CD4-positive, alpha-beta T cell treated with Interferon alpha-2 for 1 hour (primary cell): ENCODE data around the gene MAP4.

Experiments used
- DNase-seq, 2 donors: peaks; one replicate each; pipeline ENCODE4 v3.0.0-alpha.2; 2020 to 2022

The MAP4 gene

GRCh38 chr3:47961036-47961435 lies 55.2 kb downstream of the MAP4 start:
- DNase-seq = no peak

DNA sequence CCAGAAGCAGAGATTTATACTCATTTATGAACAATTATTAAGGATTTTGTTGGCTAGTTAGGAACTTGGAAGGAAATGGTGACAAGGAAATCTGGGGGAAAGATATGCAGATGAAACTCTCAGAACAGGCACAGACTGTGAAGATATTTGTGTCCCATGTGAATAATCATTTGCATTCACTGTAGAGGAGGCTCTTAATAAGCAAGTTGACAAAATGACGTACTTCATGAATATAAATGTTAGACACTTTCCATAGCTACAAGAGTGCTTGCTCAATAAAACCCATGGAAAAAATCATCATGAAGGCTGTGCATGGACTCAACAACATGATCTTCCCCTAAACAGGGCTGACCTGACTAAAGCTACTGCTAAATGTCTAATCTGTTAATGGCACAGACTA lies 59.7 kb downstream of the MAP4 start:
- DNase-seq = no peak

GRCh38 chr3:47954567-47954966 lies 61.6 kb downstream of the MAP4 start:
- no peak for DNase-seq

- DNase-seq = no peak
These were observed 65.6 kb downstream of the MAP4 start for GRCh38 chr3:47950453-47951169.

- DNase-seq = no peak
These were observed 66.2 kb downstream of the MAP4 start for GRCh38 chr3:47949979-47950378.

GRCh38 chr3:47940232-47940631 lies 76.0 kb downstream of the MAP4 start:
- no peak for DNase-seq

GRCh38 chr3:47932421-47932820 lies 83.8 kb downstream of the MAP4 start:
- no peak for DNase-seq

- DNase-seq = no peak
These were observed 85.2 kb downstream of the MAP4 start for GRCh38 chr3:47930979-47931378.

GRCh38 chr3:47916696-47917095 lies 99.5 kb downstream of the MAP4 start:
- no peak for DNase-seq

- DNase-seq = no peak
These were observed 100.0 kb downstream of the MAP4 start for GRCh38 chr3:47916201-47916600.

- no peak for DNase-seq
These were observed 104.2 kb downstream of the MAP4 start for GRCh38 chr3:47912006-47912504.

DNA sequence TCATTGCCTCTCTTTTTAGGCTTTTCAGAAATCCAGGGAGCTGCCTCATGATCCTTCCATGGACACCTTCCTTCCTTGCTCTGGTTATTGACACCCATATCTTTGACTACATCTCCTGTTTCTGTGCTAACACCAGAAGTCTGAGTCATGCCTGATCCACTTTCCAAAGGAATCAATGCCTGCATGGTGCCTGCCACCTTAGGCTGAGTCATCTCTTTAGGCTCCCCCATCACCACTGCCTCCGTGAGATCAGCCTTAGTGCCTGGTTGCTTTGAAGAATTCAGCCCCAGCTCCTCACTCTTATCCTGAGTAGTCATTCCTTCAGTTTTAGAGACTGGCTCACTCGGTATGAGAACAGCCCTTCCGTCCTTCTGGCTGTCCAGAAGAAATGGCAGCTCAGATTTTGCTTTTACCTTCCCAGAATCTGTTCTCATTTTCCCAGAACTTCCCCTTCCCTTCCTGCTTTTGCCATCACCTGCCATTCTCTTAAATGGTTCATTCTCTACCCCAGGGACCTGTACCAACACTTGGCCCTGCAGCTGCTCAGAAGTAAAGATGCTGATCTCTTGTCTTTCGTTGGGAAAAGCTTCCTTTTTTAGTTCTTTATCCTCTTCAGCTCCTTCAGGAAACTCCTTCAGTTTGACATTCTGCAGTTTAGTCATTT lies 105.3 kb downstream of the MAP4 start:
- DNase-seq = no peak

DNA sequence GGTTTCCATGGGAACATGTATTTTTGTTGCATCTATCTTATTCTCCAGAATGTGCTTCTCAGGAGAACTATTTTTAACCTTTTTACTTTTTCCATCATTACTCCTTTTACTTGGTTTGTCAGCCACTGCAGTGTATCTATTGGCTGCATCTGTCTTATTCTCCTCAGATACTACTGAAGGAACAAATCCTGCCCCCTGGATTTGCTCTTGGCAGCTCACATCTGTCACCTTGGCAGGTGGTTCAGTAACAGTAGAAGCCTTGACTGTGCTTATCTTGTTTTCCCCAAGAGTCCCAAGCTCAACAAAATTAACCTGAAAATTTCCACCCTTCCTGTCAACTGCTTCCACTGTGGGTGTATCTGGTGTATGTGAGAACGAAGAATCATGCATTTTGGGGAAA lies 106.0 kb downstream of the MAP4 start:
- no peak for DNase-seq

- DNase-seq = no peak
These were observed 106.6 kb downstream of the MAP4 start for GRCh38 chr3:47909607-47910006.

DNA sequence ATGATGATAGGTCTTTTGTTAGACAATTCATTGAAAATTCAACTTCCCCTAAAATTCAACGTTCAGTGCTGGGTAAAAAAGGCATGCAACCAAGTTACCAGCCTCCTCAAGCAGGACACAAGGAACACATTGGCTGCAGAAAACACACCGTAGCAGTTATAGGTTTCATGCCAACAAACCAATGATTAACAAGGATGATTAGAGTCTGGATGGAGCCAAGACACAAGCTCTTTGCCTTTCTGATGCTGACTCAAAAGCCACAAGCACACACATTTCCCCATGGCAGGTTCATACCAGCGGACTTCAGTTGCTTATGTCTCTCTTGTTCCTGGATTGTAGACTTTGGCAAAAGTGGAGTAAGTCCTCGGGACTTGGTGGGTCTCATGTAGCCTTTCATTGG lies 107.5 kb downstream of the MAP4 start:
- DNase-seq = no peak

GRCh38 chr3:47907784-47908183 lies 108.4 kb downstream of the MAP4 start:
- DNase-seq = no peak

GRCh38 chr3:47902746-47903145 lies 113.5 kb downstream of the MAP4 start:
- no peak for DNase-seq

DNA sequence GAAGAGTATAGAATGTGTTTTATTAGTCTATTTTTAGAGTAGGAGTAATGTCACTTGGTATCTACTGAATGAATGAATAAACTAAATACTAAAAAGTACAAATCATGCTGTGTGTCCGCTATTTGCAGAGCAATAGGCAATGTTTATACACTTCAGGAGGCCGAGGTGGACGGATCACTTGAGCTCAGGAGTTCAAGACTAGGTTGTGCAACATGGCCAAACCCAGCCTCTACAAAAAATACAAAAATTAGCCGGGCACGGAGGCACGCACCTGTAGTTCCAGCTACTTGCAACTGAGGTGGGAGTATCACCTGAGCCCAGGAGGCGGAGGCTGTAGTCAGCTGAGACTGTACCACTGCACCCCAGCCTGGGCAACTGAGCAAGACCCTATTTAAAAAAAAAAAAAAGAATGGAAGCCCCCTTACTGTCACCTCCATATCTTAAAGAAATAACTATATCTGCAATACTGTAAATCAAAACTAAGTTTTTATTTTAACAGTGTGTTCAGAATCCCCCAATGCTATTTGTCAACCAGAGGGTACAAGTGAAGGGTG lies 114.9 kb downstream of the MAP4 start:
- no peak for DNase-seq

DNA sequence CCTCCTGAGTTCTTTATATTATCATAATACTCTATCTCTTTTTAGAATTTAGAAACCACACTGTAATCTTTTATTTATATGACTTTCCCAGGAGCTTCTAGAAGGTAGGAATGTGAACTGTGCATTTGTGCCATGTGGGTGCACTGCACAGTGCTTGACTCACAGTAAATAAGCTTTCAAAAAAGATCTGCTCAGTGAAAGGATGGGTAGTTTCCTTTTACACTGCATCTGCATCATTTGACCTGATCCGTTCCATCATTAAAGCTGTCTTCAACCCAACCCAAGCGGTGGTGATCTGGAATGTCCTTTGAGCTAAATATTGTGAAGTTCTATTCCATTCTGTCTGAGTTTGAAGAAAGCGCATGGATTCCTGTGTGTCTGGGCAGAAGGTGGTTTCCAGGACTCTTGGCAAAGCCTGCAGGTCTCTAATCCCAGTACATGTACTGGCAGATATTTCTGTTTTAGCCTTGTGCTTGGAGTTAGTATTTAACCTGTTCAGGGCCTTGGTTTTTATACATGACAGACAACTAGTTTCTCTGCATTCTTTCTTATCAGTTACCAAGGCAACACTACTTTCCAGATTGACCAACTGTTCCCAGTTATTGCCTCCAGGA lies 116.6 kb downstream of the MAP4 start:
- no peak for DNase-seq

DNA sequence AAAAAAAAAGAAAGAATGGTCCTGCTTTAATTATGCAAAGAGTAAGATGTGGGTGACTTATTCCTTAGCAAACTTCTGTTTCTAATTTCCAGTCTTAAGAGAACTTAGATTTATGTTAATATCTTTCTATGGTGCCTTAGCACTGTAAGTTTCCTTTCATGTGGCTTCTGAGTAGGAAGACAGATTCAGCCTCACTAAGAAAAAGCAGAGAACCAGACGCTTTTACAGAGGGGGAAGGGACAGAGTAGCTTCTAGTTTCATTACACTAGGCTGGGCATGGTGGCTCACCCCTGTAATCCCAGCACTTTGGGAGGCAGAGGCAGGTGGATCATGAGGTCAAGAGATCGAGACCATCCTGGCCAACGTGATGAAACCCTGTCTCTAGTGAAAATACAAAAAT lies 118.3 kb downstream of the MAP4 start:
- no peak for DNase-seq

- DNase-seq = no peak
These were observed 119.5 kb downstream of the MAP4 start for GRCh38 chr3:47896736-47897135.

GRCh38 chr3:47895241-47895640 lies 121.0 kb downstream of the MAP4 start:
- DNase-seq = no peak

- no peak for DNase-seq
These were observed 123.8 kb downstream of the MAP4 start for GRCh38 chr3:47892286-47893040.
